GM12872 (cell line): ENCODE measurements around the gene ZMIZ1.

Experiments used
- TF ChIP-seq, protein P1 (sequence below): IDR thresholded peaks from 3 replicates; pipeline ENCODE4 v1.5.1; 2011; ENCODE audit warnings: low read depth, mild to moderate bottlenecking, low read length, moderate library complexity; ENCODE audit not compliant: insufficient read depth

ZMIZ1 gene

DNA sequence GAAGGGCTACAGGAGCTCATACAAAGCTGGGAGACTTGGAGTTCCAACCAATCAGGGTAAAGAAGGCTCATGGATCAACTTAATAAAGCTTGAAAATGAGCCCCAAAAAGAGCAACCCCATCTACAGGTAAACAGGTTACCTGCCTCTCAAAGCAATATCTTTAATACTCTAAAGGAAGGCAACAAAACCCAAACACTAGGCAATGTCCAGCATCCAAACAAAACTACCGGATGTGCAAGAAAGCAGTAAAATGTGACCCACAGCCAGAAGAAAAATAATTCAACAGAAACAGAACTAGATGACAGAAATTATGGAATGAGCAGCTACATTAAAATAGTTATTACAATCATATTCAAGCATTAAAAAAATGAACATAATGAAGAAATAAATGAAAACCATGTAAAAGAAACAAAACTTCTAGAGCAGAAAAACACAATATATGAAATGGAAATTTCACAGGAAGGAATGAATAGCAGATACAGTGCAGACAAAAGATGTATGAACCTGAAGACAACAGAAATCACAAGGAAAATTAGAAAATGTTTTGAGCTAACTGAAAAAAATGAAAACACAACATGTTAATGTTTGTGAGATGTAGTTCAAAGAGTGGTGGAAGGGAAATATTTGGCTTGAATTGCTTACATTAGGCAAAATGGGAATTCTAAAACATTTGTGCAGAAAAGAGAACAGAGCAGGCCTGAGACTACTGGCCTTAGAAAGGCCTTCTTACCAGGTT, 30.5 kb upstream of the ZMIZ1 start:
- TF ChIP-seq, protein P1, sequence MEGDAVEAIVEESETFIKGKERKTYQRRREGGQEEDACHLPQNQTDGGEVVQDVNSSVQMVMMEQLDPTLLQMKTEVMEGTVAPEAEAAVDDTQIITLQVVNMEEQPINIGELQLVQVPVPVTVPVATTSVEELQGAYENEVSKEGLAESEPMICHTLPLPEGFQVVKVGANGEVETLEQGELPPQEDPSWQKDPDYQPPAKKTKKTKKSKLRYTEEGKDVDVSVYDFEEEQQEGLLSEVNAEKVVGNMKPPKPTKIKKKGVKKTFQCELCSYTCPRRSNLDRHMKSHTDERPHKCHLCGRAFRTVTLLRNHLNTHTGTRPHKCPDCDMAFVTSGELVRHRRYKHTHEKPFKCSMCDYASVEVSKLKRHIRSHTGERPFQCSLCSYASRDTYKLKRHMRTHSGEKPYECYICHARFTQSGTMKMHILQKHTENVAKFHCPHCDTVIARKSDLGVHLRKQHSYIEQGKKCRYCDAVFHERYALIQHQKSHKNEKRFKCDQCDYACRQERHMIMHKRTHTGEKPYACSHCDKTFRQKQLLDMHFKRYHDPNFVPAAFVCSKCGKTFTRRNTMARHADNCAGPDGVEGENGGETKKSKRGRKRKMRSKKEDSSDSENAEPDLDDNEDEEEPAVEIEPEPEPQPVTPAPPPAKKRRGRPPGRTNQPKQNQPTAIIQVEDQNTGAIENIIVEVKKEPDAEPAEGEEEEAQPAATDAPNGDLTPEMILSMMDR, result no peak

DNA sequence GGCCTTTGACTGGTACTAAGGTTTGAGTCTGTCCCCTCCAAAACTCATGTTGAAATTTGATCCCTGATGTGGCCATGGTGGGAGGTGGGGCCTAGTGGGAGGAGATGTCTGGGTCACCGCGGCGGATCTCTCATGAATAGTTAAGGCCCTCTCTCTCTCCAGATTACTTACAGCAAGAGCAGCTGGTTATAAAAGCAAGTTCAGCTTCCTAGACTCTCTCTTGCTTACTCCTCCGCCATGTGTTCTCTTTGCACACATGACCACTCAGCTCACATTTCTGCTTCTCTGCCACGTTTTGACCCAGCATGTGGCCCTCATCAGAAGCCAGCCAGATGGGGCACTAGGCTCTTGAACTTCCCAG, 29.9 kb upstream of the ZMIZ1 start:
- TF ChIP-seq, protein P1, result no peak

DNA sequence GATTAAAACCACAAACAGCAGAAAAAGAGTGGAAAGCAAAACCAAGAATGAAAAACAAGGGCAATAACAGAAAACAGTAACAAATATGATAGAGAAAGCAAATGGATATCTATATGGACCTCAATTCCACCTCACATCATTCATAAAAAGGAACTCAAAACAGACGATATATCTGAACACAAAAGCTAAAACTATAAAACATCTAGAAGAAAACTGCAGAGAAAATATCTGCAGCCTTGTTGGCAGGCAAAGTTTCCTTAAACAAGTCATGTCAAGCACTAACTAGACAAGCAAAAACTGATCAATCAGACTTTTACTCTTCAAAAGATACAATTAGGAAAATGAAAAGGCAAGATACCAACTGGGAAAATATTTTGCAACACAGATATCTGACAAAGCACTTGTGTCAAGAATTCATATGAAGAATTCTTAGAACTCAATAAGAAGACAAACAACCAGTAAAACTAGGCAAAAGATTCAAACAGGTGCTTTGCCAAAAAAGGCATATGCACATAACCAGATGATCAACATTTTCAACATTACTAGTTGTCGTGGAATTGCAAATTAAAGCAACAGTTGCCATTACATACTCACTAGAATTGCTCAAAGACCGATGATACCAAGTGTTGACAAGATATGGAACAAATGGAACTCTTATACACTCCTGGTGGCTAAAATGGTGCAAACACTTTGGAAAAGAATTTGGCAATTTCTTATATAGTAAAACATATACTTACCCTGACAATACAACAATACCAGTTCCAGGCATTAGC, 25.9 kb upstream of the ZMIZ1 start:
- TF ChIP-seq, protein P1, result no peak

DNA sequence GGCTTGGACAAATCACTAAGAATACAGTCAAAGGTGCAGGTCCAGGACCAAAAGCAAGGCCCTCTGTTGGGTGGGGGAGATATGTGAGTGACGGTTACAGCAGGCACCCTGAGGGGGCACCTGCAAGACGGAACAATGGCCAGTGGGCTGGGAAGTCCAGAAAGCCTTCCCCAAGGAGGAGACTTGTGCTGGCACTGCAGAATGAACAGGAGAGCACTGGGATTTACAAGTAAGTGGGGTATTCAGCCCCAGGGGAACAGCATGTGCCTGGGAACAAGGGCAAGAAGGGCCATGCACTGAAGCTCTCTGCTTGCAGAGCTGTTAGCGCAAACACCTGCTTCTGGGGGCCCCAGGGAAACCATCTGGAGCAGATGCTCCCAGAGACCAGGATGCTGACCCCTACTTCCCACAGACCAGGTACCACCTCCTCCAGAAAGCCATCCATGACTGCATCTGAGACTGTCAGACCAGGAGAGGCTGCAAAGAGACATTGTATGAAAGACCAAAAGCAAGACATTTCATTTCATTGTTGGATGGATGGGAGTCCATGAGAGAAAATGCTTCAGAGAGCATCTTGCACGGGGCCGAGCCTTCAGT, 24.6 kb upstream of the ZMIZ1 start:
- TF ChIP-seq, protein P1, result no peak

DNA sequence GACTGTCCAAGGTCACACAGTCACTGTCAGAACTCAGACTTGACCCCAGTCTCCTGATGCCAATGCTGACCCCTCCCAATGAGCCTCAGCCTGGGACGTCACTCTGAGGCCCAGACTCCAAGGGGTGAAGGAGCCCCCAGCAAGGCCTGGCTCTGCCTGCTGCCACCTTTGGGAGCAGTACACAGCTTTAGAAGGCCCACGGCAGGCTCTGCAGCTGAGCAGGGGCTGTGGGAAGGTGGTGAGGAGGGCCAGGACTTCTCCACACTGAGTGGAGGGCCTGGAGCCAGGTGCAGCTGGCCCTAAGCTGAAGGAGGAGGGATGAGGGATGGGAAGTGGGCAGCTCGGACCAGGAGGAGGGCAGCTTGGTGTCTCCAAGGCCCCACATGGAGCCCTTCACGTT, 23.9 kb upstream of the ZMIZ1 start:
- TF ChIP-seq, protein P1, result no peak

DNA sequence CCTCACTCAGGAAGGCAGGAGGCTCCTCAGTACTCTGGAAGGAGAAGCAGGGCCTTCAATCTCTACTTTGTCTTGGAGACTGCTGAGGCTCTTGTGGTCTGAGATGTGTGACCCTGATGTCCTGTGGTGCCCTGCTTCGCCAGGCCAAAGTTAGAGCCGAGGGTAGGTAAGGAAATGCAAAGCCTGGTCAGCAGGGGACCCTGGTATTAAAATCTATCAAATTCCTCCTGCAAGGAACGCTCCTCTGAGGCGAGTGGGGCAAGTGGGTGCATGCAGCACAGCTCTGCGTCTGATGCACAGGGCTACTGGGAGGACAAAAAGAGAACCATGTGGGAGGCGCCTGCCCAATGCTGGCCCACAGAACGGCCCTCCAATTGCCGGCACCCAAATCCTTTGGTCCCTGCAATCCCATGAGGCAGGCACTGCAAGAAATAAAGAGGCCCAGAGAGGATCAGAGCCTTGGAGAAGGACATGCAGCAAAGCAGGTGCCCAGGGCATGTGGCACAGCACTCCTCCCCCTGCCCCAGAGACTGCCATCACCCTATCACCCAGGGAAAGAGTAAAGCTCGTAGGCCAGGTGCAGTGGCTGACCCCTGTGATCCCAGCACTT, 23.1 kb upstream of the ZMIZ1 start:
- TF ChIP-seq, protein P1, result no peak

DNA sequence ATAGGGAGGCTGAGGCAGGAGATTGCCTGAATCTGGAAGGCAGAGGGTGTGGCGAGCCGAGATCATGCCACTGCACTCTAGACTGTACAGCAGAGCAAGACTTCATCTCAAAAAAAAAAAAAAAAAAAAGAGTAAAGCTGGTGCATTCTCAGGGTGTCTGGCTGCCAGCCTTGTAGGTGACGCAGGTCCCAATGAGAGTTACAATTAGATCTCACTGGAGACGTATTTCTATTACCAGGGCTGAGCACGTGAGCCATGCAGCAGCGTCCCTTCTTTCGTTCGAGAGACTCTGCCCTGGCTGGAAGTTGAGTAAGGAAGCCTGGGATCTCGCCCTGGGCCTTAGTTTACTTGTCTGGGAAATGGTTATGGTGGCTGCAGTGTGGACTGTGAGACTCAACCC, 22.4 kb upstream of the ZMIZ1 start:
- TF ChIP-seq, protein P1, result no peak
